Thyroid gland (tissue), 4 donors: ENCODE measurements around the gene ECEL1. TPM values are rescaled to one million over a fixed set of nuclear protein-coding genes. Genes with fewer than 3 reads are reported as not detected.
A peak's percentile ranks its signal among the peaks of the same experiment; 100 is the strongest.

Source experiments
- DNase-seq, 2 donors: peaks; one replicate each; pipeline ENCODE4 v3.0.0-alpha.2; 2019
- H3K27ac ChIP-seq, 3 donors: fragments of 200-600 bp; sonication (generic); 1 replicate in 2 of 3; 2 replicates in 1 of 3; pipeline ENCODE4 v1.5.1; 2016 to 2019; ENCODE audit warnings: mild to moderate bottlenecking in 1 of 3, moderate library complexity in 1 of 3
- H3K27me3 ChIP-seq: fragments of 200-600 bp; sonication (generic); one replicate; pipeline ENCODE4 v1.5.1; 2019
- H3K36me3 ChIP-seq, 2 donors: fragments of 200-600 bp; sonication (generic); one replicate each; pipeline ENCODE4 v1.5.1; 2016 to 2019
- H3K4me1 ChIP-seq, 2 donors: fragments of 200-600 bp; sonication (generic); one replicate each; pipeline ENCODE4 v1.5.1; 2017 to 2019
- H3K4me3 ChIP-seq, 3 donors: fragments of 200-600 bp; sonication (generic); replicated peaks in 1 of 3; 1 replicate in 2 of 3; 2 replicates in 1 of 3; pipeline ENCODE4 v1.5.1; 2016; ENCODE audit warnings: mild to moderate bottlenecking in 1 of 3
- H3K9me3 ChIP-seq: fragments of 200-600 bp; sonication (generic); one replicate; pipeline ENCODE4 v1.5.1; 2017
- CTCF ChIP-seq, 6 experiments: fragments of 200-600 bp in 3 of 6; fragments of 450-650 bp in 3 of 6; sonication (generic) in 3 of 6; IDR thresholded peaks; one replicate each; pipeline ENCODE4 v1.5.1; 2016 to 2019; ENCODE audit warnings: antibody characterized with exemption in 6 of 6, mild to moderate bottlenecking in 2 of 6, inconsistent platforms in 1 of 6, moderate library complexity in 1 of 6
- POLR2A ChIP-seq, 2 donors: fragments of 450-650 bp; IDR thresholded peaks; one replicate each; pipeline ENCODE4 v1.6.1; 2017; ENCODE audit warnings: antibody characterized with exemption in 2 of 2, mild to moderate bottlenecking in 2 of 2, moderate library complexity in 1 of 2
- WGBS, 2 donors: methylation state at CpG; one replicate each; pipeline ENCODE4 v1.1.5; 2017; 5-methylcytosine and 5-hydroxymethylcytosine counted together
- intact Hi-C: fragments of 100-400 bp; cut with DNase I; formaldehyde crosslinking; loops from one replicate; pipeline ENCODE4 v1.15.1; 2023
- total RNA-seq, 4 donors: library from RNA; depleted of rRNA; stranded (reverse); fragments of >200 nt; gene quantifications; one replicate each; pipeline ENCODE4 v1.2.3, GENCODE V29; 2016

ECEL1 gene
- total RNA-seq, 4 donors from 2014 or later, result 0.11 to 1.5 (median 1.2) TPM

- 20 to 21% methylated on average over 16 to 23 of the region's 46 CpGs for WGBS, 2 donors
- H3K9me3 ChIP-seq, result no peaks in the 10 kb centered on the region
- H3K4me1 ChIP-seq, result peaks cover 6 to 25% of the 10 kb centered on the region in 2 donors
- H3K4me3 ChIP-seq, result no peak overlapping the region
- no peak for DNase-seq
- intact Hi-C loops, result loop anchor here (5.0 to 10.0 kb wide), 2 partner anchors 76 to 598 kb away; partner anchors contain the start of gene NPPC
- H3K36me3 ChIP-seq, result no peaks in the 10 kb centered on the region
- no peak for TF ChIP-seq CTCF (IDR thresholded peaks at IDR 0.05)
- no peak for TF ChIP-seq POLR2A (IDR thresholded peaks at IDR 0.05)
- H3K27ac ChIP-seq, result no peak overlapping the region
- H3K27me3 ChIP-seq, result peaks cover 23% of the 10 kb centered on the region
These were observed 35.2 kb upstream of the ECEL1 start for GRCh38 chr2:232522623-232523401.

GRCh38 chr2:232521959-232522622, 34.5 kb upstream of the ECEL1 start:
- intact Hi-C loops, result loop anchor here (5.0 to 10.0 kb wide), 2 partner anchors 75 to 597 kb away; partner anchors contain the start of gene NPPC
- WGBS, 2 donors, result 0% methylated on average over 5 of the region's 66 CpGs; no CpG with 5 or more reads in 1 of the 2 donors
- Histone ChIP-seq H3K9me3 (no peaks in the 10 kb centered on the region), H3K27me3 (peaks cover 23% of the 10 kb centered on the region), H3K27ac (no peak overlapping the region), H3K36me3 (no peaks in the 10 kb centered on the region), H3K4me3 (no peak overlapping the region), H3K4me1 (peaks cover 6 to 25% of the 10 kb centered on the region in 2 donors)
- peak; percentile 43 to 47 for DNase-seq
- peak in 5 of 6 experiments; percentile 69 to 94 (median 88) for TF ChIP-seq CTCF (IDR thresholded peaks at IDR 0.05)
- no peak for TF ChIP-seq POLR2A (IDR thresholded peaks at IDR 0.05)

GRCh38 chr2:232521098-232521497, 33.5 kb upstream of the ECEL1 start:
- no peaks in the 10 kb centered on the region for H3K36me3 ChIP-seq
- no peak overlapping the region for H3K27ac ChIP-seq
- peaks cover 6 to 25% of the 10 kb centered on the region in 2 donors for H3K4me1 ChIP-seq
- H3K9me3 ChIP-seq, result no peaks in the 10 kb centered on the region
- TF ChIP-seq CTCF (IDR thresholded peaks at IDR 0.05) (no peak), POLR2A (IDR thresholded peaks at IDR 0.05) (no peak)
- 86 to 97% methylated on average over 8 to 10 of the region's 14 CpGs for WGBS, 2 donors
- DNase-seq, result no peak
- peaks cover 23% of the 10 kb centered on the region for H3K27me3 ChIP-seq
- H3K4me3 ChIP-seq, result no peak overlapping the region
- intact Hi-C loops, result loop anchor here (5.0 to 10.0 kb wide), 2 partner anchors 74 to 596 kb away; partner anchors contain the start of gene NPPC

GRCh38 chr2:232520489-232520888, 32.9 kb upstream of the ECEL1 start:
- H3K9me3 ChIP-seq, result no peaks in the 10 kb centered on the region
- no peak for DNase-seq
- H3K27me3 ChIP-seq, result peaks cover 23% of the 10 kb centered on the region

More at GRCh38 chr2:232520489-232520888, 32.9 kb upstream of the ECEL1 start:
- TF ChIP-seq CTCF (IDR thresholded peaks at IDR 0.05) (no peak), POLR2A (IDR thresholded peaks at IDR 0.05) (no peak)
- Histone ChIP-seq H3K4me1 (peaks cover 6 to 25% of the 10 kb centered on the region in 2 donors), H3K36me3 (no peaks in the 10 kb centered on the region), H3K4me3 (no peak overlapping the region), H3K27ac (no peak overlapping the region)
- 74 to 87% methylated on average over 15 of the region's 15 CpGs for WGBS, 2 donors
- intact Hi-C loops, result loop anchor here (5.0 to 10.0 kb wide), 2 partner anchors 73 to 596 kb away; partner anchors contain the start of gene NPPC
